HepG2 (cell line): Measurements from ENCODE around the gene ENO3. TPM values are rescaled to one million over a fixed set of nuclear protein-coding genes. Genes with fewer than 3 reads are reported as not detected.

Experiments
- DMTF1 ChIP-seq: sonication (generic); formaldehyde crosslinking; IDR thresholded peaks from 2 replicates; pipeline ENCODE4 v1.4.0; 2020; ENCODE audit warnings: mild to moderate bottlenecking, missing genetic modification reagents
- FOSL2 ChIP-seq: sonication (generic); formaldehyde crosslinking; IDR thresholded peaks from 2 replicates; pipeline ENCODE4 v1.4.0; 2020; ENCODE audit warnings: missing genetic modification reagents
- HNF4G ChIP-seq, 2 experiments: sonication (generic) in 1 of 2; formaldehyde crosslinking in 1 of 2; IDR thresholded peaks; 2 replicates each; pipeline versions ENCODE4 v1.4.0 to v1.6.1; 2011 to 2020; ENCODE audit warnings: borderline replicate concordance in 2 of 2, low read depth in 2 of 2, mild to moderate bottlenecking in 2 of 2, low read length in 1 of 2, missing genetic modification reagents in 1 of 2, moderate library complexity in 1 of 2
- KLF12 ChIP-seq: sonication (generic); formaldehyde crosslinking; IDR thresholded peaks from 2 replicates; pipeline ENCODE4 v1.4.0; 2020; ENCODE audit warnings: missing genetic modification reagents, borderline replicate concordance
- NBN ChIP-seq: fragments of 450-650 bp; conservative IDR thresholded peaks from 2 replicates; pipeline ENCODE4 v1.6.1; 2017
- NFIB ChIP-seq: sonication (generic); formaldehyde crosslinking; IDR thresholded peaks from 2 replicates; pipeline ENCODE4 v1.9.0; 2021; ENCODE audit warnings: missing genetic modification reagents, mild to moderate bottlenecking, borderline replicate concordance
- NR2F1 ChIP-seq, 2 experiments: fragments of 450-650 bp in 1 of 2; formaldehyde crosslinking in 1 of 2; IDR thresholded peaks; 2 replicates each; pipeline versions ENCODE4 v1.5.0 to v1.6.1; 2016 to 2020; ENCODE audit warnings: mild to moderate bottlenecking in 1 of 2, missing compliant biosample characterization in 1 of 2, missing genetic modification reagents in 1 of 2, moderate library complexity in 1 of 2
- NR2F2 ChIP-seq: IDR thresholded peaks from 2 replicates; pipeline ENCODE4 v1.6.1; 2012; ENCODE audit warnings: low read depth, inconsistent platforms, borderline replicate concordance
- POLR2A ChIP-seq, 2 experiments: IDR thresholded peaks; 2 replicates each; pipeline ENCODE4 v1.6.1; 2011; ENCODE audit warnings: low read depth in 2 of 2, low read length in 2 of 2, mild to moderate bottlenecking in 1 of 2, moderate library complexity in 1 of 2; ENCODE audit not compliant: insufficient read depth in 1 of 2
- POLR2AphosphoS5 ChIP-seq: IDR thresholded peaks from 2 replicates; pipeline ENCODE4 v1.6.1; 2012; ENCODE audit warnings: low read depth, low read length
- POLR2G ChIP-seq: fragments of 200-400 bp; formaldehyde crosslinking; IDR thresholded peaks from 2 replicates; pipeline ENCODE4 v1.6.1; 2018; ENCODE audit warnings: mild to moderate bottlenecking, low read depth, low read length, moderate library complexity
- REST ChIP-seq, 2 experiments: IDR thresholded peaks; 2 replicates each; pipeline ENCODE4 v1.6.1; 2011 to 2012; ENCODE audit warnings: low read length in 2 of 2, borderline replicate concordance in 1 of 2, low read depth in 1 of 2, mild to moderate bottlenecking in 1 of 2, moderate library complexity in 1 of 2
- RFXAP ChIP-seq: sonication (generic); formaldehyde crosslinking; IDR thresholded peaks from 2 replicates; pipeline ENCODE4 v1.4.0; 2020; ENCODE audit warnings: missing genetic modification reagents, borderline replicate concordance
- SATB2 ChIP-seq: sonication (generic); formaldehyde crosslinking; IDR thresholded peaks from 2 replicates; pipeline ENCODE4 v1.5.0; 2020; ENCODE audit warnings: missing genetic modification reagents
- TSC22D2 ChIP-seq: sonication (generic); formaldehyde crosslinking; IDR thresholded peaks from 2 replicates; pipeline ENCODE4 v1.5.1; 2020; ENCODE audit warnings: missing genetic modification reagents, mild to moderate bottlenecking, borderline replicate concordance
- YEATS4 ChIP-seq: sonication (generic); formaldehyde crosslinking; IDR thresholded peaks from 2 replicates; pipeline ENCODE4 v1.4.0; 2020; ENCODE audit warnings: missing genetic modification reagents, borderline replicate concordance
- ZMAT3 ChIP-seq: sonication (generic); formaldehyde crosslinking; conservative IDR thresholded peaks from 2 replicates; pipeline ENCODE4 v1.7.0; 2021; ENCODE audit warnings: missing genetic modification reagents
- ZNF335 ChIP-seq: sonication (generic); formaldehyde crosslinking; IDR thresholded peaks from 2 replicates; pipeline ENCODE4 v1.4.0; 2020; ENCODE audit warnings: missing genetic modification reagents
- ZNF678 ChIP-seq: sonication (generic); formaldehyde crosslinking; IDR thresholded peaks from 2 replicates; pipeline ENCODE4 v1.4.0; 2020; ENCODE audit warnings: mild to moderate bottlenecking, missing genetic modification reagents
- ZNF746 ChIP-seq: sonication (generic); formaldehyde crosslinking; IDR thresholded peaks from 2 replicates; pipeline ENCODE4 v1.8.0; 2022; ENCODE audit warnings: mild to moderate bottlenecking, missing genetic modification reagents
- ZNF768 ChIP-seq: sonication (generic); formaldehyde crosslinking; IDR thresholded peaks from 2 replicates; pipeline ENCODE4 v1.4.0; 2020; ENCODE audit warnings: missing genetic modification reagents
- ZSCAN9 ChIP-seq: IDR thresholded peaks from 2 replicates; pipeline ENCODE4 v1.6.1; 2016; ENCODE audit warnings: borderline replicate concordance
- polyA plus RNA-seq, 8 experiments: library from polyadenylated mRNA; depleted of rRNA in 3 of 8; stranded (reverse) in 7 of 8; unstranded in 1 of 8; fragments of >200 nt; fragmentation: Illumina TruSeq in 4 of 8; extraction: Trizol in 4 of 8; gene quantifications; 2 replicates each; pipeline versions ENCODE4 v1.2.1 to v1.2.3, GENCODE V29; 2011 to 2016; ENCODE audit warnings: low read depth in 4 of 8, missing spikeins in 1 of 8, mixed read lengths in 1 of 8; ENCODE audit not compliant: insufficient read depth in 1 of 8
- total RNA-seq, 5 experiments: library from RNA; depleted of rRNA; stranded (reverse); fragments of >200 nt; fragmentation: Illumina TruSeq; extraction: Trizol; gene quantifications; 2 replicates each; pipeline ENCODE4 v1.2.3, GENCODE V29; 2016; ENCODE audit warnings: low read depth in 1 of 5
- TF ChIP-seq, protein P1 (sequence below): sonication (generic); formaldehyde crosslinking; conservative IDR thresholded peaks from 2 replicates; pipeline ENCODE4 v1.4.0; 2020; ENCODE audit warnings: missing genetic modification reagents

Gene ENO3
- total and polyA plus RNA-seq, 2 of the 13 experiments (the other 11 are each of a cell fraction or from before 2014, with no cell fraction given), result 59.8 to 69.8 TPM

GRCh38 chr17:4949321-4950074 is 1.4 kb upstream of the ENO3 start (continued):
- TF ChIP-seq RFXAP, result no peak; the same call in 1 of the 2 replicates
- TF ChIP-seq POLR2AphosphoS5, result peak; percentile 27; the same call in 1 of the 2 replicates
- TF ChIP-seq, protein P1, sequence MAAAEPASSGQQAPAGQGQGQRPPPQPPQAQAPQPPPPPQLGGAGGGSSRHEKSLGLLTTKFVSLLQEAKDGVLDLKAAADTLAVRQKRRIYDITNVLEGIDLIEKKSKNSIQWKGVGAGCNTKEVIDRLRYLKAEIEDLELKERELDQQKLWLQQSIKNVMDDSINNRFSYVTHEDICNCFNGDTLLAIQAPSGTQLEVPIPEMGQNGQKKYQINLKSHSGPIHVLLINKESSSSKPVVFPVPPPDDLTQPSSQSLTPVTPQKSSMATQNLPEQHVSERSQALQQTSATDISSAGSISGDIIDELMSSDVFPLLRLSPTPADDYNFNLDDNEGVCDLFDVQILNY (CRISPR knock-in tag), result peak; percentile 14; the same call in 1 of the 2 replicates
- TF ChIP-seq TSC22D2 (CRISPR knock-in tag), result 0 out of 2 replicates have a peak, but pooled peaks have one; percentile 64
- TF ChIP-seq ZNF335, result no peak
- TF ChIP-seq ZMAT3 (CRISPR knock-in tag), result peak; percentile 75; the same call in 1 of the 2 replicates
- TF ChIP-seq NR2F2, result peak; percentile 59
- TF ChIP-seq SATB2 (CRISPR knock-in tag), result 0 out of 2 replicates have a peak, but pooled peaks have one; percentile 37
- TF ChIP-seq ZNF678 (CRISPR knock-in tag), result 0 out of 2 replicates have a peak, but pooled peaks have one; percentile 53
- no peak for TF ChIP-seq DMTF1 (CRISPR knock-in tag)
- peak; percentile 83 for TF ChIP-seq FOSL2
- TF ChIP-seq YEATS4 (CRISPR knock-in tag), result peak; percentile 90
- no peak; the same call in 1 of the 2 replicates for TF ChIP-seq ZSCAN9
- TF ChIP-seq ZNF746 (CRISPR knock-in tag), result peak; percentile 89
- no peak for TF ChIP-seq NFIB (CRISPR knock-in tag)
- peak; percentile 38; the same call in 1 of the 2 replicates for TF ChIP-seq HNF4G (IDR thresholded peaks at IDR 0.05; ENCODE audit: borderline replicate concordance, low read depth, low read length)
- TF ChIP-seq HNF4G (CRISPR knock-in tag; IDR thresholded peaks at IDR 0.05; ENCODE audit: borderline replicate concordance, low read depth), result no peak
- peak; percentile 42; the same call in 1 of the 2 replicates for TF ChIP-seq ZNF768
- TF ChIP-seq REST (IDR thresholded peaks at IDR 0.05; ENCODE audit: borderline replicate concordance in 1 of 2, low read depth in 1 of 2, low read length in 2 of 2), result peak in 1 of 2 experiments; percentile 59; a peak in 1 of 4 replicates
- TF ChIP-seq POLR2G, result peak; percentile 76
- peak; percentile 35 to 45 for TF ChIP-seq POLR2A (IDR thresholded peaks at IDR 0.05; ENCODE audit: insufficient read depth in 1 of 2, low read depth in 2 of 2, low read length in 2 of 2)
- no peak for TF ChIP-seq NBN
- peak; percentile 71 to 91 for TF ChIP-seq NR2F1 (CRISPR knock-in tag; IDR thresholded peaks at IDR 0.05)
- TF ChIP-seq KLF12 (CRISPR knock-in tag), result peak; percentile 61; the same call in 1 of the 2 replicates
